PC-3 (cell line): ENCODE measurements around the gene PGA4. TPM values are rescaled to one million over a fixed set of nuclear protein-coding genes. Genes with fewer than 3 reads are reported as not detected.

Experiments
- ATAC-seq: fragments of 200-7000 bp; cut with Tn5 transposase; 2 replicates; pipeline ENCODE4 v1.9.1; 2020; ENCODE audit warnings: mild to moderate bottlenecking, moderate library complexity
- BruUV-seq: library from RNA; stranded (reverse); fragments of 400-500 nt; replicated peaks from 2 replicates; lab custom pipeline; 2021; lab: Mats Ljungman, UMichigan
- CTCF ChIA-PET: fragments of 300-600 bp; sonication (Branson Sonifier 250); formaldehyde crosslinking; loops from one replicate; lab custom pipeline; 2022; ENCODE audit warnings: antibody characterized with exemption; lab: Charles Lee
- POLR2A ChIA-PET: fragments of 300-600 bp; sonication (Branson Sonifier 250); formaldehyde crosslinking; loops from one replicate; lab custom pipeline; 2022; ENCODE audit warnings: antibody characterized with exemption; ENCODE audit not compliant: unreplicated experiment; lab: Charles Lee
- DNase-seq: peaks from one replicate; pipeline ENCODE4 v3.0.0-alpha.2; 2015
- H2AFZ ChIP-seq: fragments of 300-600 bp; sonication (generic); 2 replicates; pipeline ENCODE4 v1.6.0; 2016; ENCODE audit warnings: antibody characterized with exemption, low read length
- H3F3A ChIP-seq: fragments of 300-600 bp; sonication (generic); one replicate; pipeline ENCODE4 v1.6.0; 2017; ENCODE audit warnings: antibody characterized with exemption, low read length, control low read depth, mild to moderate bottlenecking; ENCODE audit not compliant: unreplicated experiment
- H3K27ac ChIP-seq: fragments of 300-600 bp; sonication (generic); 2 replicates; pipeline ENCODE4 v1.5.1; 2016; ENCODE audit warnings: mild to moderate bottlenecking, low read length
- H3K27me3 ChIP-seq: fragments of 300-600 bp; sonication (generic); 2 replicates; pipeline ENCODE4 v1.6.1; 2016; ENCODE audit warnings: low read length, mixed read lengths
- H3K36me3 ChIP-seq: fragments of 300-600 bp; sonication (generic); 2 replicates; pipeline ENCODE4 v1.6.1; 2016; ENCODE audit warnings: low read depth, mixed run types, low read length, mixed read lengths
- H3K4me1 ChIP-seq: fragments of 300-600 bp; sonication (generic); 2 replicates; pipeline ENCODE4 v1.5.1; 2016; ENCODE audit warnings: low read length; ENCODE audit not compliant: insufficient read depth
- H3K4me2 ChIP-seq: fragments of 300-600 bp; sonication (generic); 2 replicates; pipeline ENCODE4 v1.6.0; 2016; ENCODE audit warnings: low read length
- H3K4me3 ChIP-seq: fragments of 300-600 bp; sonication (generic); 2 replicates; pipeline ENCODE4 v1.5.1; 2016; ENCODE audit warnings: mild to moderate bottlenecking, low read length, mixed read lengths
- H3K79me2 ChIP-seq: fragments of 300-600 bp; sonication (generic); 2 replicates; pipeline ENCODE4 v1.6.1; 2017; ENCODE audit warnings: low read length, mixed read lengths
- H3K9ac ChIP-seq: fragments of 300-600 bp; sonication (generic); 2 replicates; pipeline ENCODE4 v1.6.0; 2016; ENCODE audit warnings: mild to moderate bottlenecking, low read length
- H3K9me2 ChIP-seq: fragments of 300-600 bp; sonication (generic); replicated peaks from 2 replicates; pipeline ENCODE4 v1.6.1; 2016; ENCODE audit warnings: mixed run types, low read length, mixed read lengths
- H3K9me3 ChIP-seq: fragments of 300-600 bp; sonication (generic); 2 replicates; pipeline ENCODE4 v1.6.1; 2016; ENCODE audit warnings: low read length, mixed read lengths
- H4K20me1 ChIP-seq: fragments of 300-600 bp; sonication (generic); 2 replicates; pipeline ENCODE4 v1.6.1; 2016; ENCODE audit warnings: low read length, mixed read lengths
- EZH2 ChIP-seq: fragments of 300-600 bp; sonication (generic); IDR thresholded peaks from one replicate; pipeline ENCODE4 v1.6.1; 2017; ENCODE audit warnings: antibody characterized with exemption, mild to moderate bottlenecking, low read length; ENCODE audit not compliant: unreplicated experiment
- EZH2phosphoT487 ChIP-seq: fragments of 300-600 bp; sonication (generic); IDR thresholded peaks from 2 replicates; pipeline ENCODE4 v1.6.1; 2018; ENCODE audit warnings: mild to moderate bottlenecking, antibody characterized with exemption, low read length, borderline replicate concordance
- intact Hi-C: fragments of 100-400 bp; cut with micrococcal nuclease; formaldehyde crosslinking; loops from 2 replicates; pipeline ENCODE4 v1.9.0; 2023
- total RNA-seq: library from RNA; depleted of rRNA; stranded (reverse); fragments of >200 nt; gene quantifications from 2 replicates; pipeline ENCODE4 v1.2.3, GENCODE V29; 2014
- TF ChIP-seq, protein P1 (sequence below): fragments of 300-600 bp; sonication (generic); conservative IDR thresholded peaks from 2 replicates; pipeline ENCODE4 v1.5.1; 2017; ENCODE audit warnings: antibody characterized with exemption, low read depth, mild to moderate bottlenecking, low read length

The PGA4 gene
- total RNA-seq, 1 experiment from 2014 or later: not detected

DNA sequence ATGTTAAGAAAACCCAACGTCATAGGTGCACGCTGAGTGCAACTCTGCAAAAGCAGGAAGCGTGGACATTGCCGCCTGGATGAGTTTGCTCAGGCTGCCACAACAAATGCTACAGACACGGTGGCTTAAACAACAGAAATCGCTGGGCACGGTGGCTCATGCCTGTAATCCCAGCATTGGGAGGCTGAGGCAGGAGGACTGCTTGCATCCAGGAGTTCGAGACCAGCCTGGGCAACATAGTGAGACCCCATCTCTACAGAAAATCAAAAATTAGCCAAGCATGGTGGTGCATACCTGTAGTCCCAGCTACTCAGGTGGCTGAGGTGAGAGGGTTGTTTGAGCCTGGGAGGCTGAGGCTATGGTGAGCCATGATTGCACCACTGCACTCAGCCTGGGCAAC, 32.2 kb upstream of the PGA4 start:
- Histone ChIP-seq H3K9me2 (no peaks in the 10 kb centered on the region), H3K4me1 (no peaks in the 10 kb centered on the region), H3K4me2 (no peak overlapping the region), H2AFZ (no peak overlapping the region), H3K36me3 (no peaks in the 10 kb centered on the region), H3K9me3 (peaks cover 6% of the 10 kb centered on the region), H3K4me3 (no peak overlapping the region), H3F3A (no peaks in the 10 kb centered on the region), H3K27me3 (0 out of 2 replicates have a peak, but pooled peaks cover 2% of the 10 kb centered on the region), H3K27ac (no peak overlapping the region), H3K9ac (no peak overlapping the region), H3K79me2 (no peaks in the 10 kb centered on the region), H4K20me1 (no peaks in the 10 kb centered on the region)
- BruUV-seq: no TSS peak
- DNase-seq (no peak), ATAC-seq (no peak)
- TF ChIP-seq, protein P1, sequence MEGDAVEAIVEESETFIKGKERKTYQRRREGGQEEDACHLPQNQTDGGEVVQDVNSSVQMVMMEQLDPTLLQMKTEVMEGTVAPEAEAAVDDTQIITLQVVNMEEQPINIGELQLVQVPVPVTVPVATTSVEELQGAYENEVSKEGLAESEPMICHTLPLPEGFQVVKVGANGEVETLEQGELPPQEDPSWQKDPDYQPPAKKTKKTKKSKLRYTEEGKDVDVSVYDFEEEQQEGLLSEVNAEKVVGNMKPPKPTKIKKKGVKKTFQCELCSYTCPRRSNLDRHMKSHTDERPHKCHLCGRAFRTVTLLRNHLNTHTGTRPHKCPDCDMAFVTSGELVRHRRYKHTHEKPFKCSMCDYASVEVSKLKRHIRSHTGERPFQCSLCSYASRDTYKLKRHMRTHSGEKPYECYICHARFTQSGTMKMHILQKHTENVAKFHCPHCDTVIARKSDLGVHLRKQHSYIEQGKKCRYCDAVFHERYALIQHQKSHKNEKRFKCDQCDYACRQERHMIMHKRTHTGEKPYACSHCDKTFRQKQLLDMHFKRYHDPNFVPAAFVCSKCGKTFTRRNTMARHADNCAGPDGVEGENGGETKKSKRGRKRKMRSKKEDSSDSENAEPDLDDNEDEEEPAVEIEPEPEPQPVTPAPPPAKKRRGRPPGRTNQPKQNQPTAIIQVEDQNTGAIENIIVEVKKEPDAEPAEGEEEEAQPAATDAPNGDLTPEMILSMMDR: no peak
- no peak for TF ChIP-seq EZH2phosphoT487
- no peak for TF ChIP-seq EZH2
- ChIA-PET POLR2A (no interaction called here), CTCF (no interaction called here)
- intact Hi-C loops: loop anchor here (5.0 kb wide), 1 partner anchor 273 kb away; no protein-coding TSS in a partner anchor

DNA sequence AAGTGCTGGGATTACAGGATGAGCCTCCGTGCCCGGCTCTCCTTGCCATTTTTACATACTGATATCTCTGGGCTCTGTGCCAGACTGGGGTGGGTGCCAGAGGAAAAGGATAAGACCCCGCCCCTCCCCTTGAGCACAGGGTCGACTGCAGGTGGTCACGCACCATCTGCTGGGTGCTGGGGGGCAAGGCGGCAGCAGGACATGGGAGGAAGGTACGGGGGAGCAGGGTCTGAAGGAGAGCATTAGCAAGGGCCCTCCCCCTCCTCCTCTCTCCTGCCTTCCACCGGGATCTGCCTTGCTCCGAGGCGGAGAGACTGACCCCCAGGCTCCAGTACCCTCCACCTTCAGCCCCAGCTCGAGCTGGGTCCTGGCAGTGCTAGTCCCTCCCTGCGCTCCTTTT, 28.6 kb upstream of the PGA4 start:
- no peaks in the 10 kb centered on the region for H3K79me2 ChIP-seq
- H3K4me2 ChIP-seq: no peak overlapping the region
- no peaks in the 10 kb centered on the region for H4K20me1 ChIP-seq
- DNase-seq (no peak), ATAC-seq (no peak)
- intact Hi-C loops: no loop called here
- H3K27me3 ChIP-seq: peaks cover 20% of the 10 kb centered on the region; the same call in 1 of the 2 replicates
- no peaks in the 10 kb centered on the region for H3K4me1 ChIP-seq
- H3F3A ChIP-seq: no peaks in the 10 kb centered on the region
- no peak overlapping the region for H3K9ac ChIP-seq
- peaks cover 8% of the 10 kb centered on the region for H3K9me3 ChIP-seq
- no peaks in the 10 kb centered on the region for H3K9me2 ChIP-seq
- no peak overlapping the region for H3K4me3 ChIP-seq
- ChIA-PET CTCF (no interaction called here), POLR2A (no interaction called here)
- H2AFZ ChIP-seq: no peak overlapping the region
- TF ChIP-seq, protein P1: no peak
- no peak for TF ChIP-seq EZH2phosphoT487
- H3K27ac ChIP-seq: no peak overlapping the region
- no peaks in the 10 kb centered on the region for H3K36me3 ChIP-seq
- no TSS peak for BruUV-seq

DNA sequence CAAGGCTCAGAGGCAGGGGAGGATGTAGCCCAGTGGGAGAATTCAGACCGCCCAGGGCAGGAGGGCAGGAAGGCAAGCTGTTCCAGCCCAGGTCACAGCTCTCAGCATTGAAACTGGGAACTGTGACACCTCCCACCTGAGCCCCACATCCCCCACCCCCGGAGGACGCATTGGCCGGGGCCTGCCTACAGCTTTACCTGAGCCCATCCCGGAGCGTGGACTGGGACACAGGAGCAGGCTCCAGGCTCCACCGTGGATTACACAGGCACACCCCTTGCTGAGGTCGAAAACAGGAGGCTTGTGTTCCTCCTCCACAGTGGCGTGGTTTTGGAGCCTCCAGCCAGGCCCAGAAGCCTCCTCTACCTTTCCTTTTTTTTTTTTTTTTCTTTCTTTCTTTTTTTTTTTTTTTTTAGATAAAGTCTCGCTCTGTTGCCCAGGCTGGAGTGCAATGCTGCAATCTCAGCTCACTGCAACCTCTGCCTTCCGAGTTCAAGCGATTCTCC, 27.9 kb upstream of the PGA4 start:
- TF ChIP-seq, protein P1: no peak
- TF ChIP-seq EZH2phosphoT487 (no peak), EZH2 (no peak)
- H3K9me3 ChIP-seq: peaks cover 14% of the 10 kb centered on the region
- no peak overlapping the region for H3K4me2 ChIP-seq
- peaks cover 26% of the 10 kb centered on the region; the same call in 1 of the 2 replicates for H3K27me3 ChIP-seq
- no peak for DNase-seq
- BruUV-seq: no TSS peak
- H4K20me1 ChIP-seq: no peaks in the 10 kb centered on the region
- no peaks in the 10 kb centered on the region for H3K79me2 ChIP-seq
- no peaks in the 10 kb centered on the region for H3K4me1 ChIP-seq
- ChIA-PET POLR2A (no interaction called here), CTCF (no interaction called here)
- H3K9ac ChIP-seq: no peak overlapping the region
- no peak overlapping the region for H2AFZ ChIP-seq
- intact Hi-C loops: no loop called here
- no peaks in the 10 kb centered on the region for H3F3A ChIP-seq
- H3K27ac ChIP-seq: no peak overlapping the region
- H3K36me3 ChIP-seq: no peaks in the 10 kb centered on the region
- H3K9me2 ChIP-seq: no peaks in the 10 kb centered on the region
- H3K4me3 ChIP-seq: no peak overlapping the region
- ATAC-seq: no peak
